KMS-11 (cell line): ENCODE measurements around the gene TPD52L3.

Experiments used
- H2AFZ ChIP-seq: fragments of 200-600 bp; sonication (generic); 2 replicates; pipeline ENCODE4 v1.6.1; 2016; ENCODE audit warnings: antibody characterized with exemption, mixed run types, low read depth
- H3K27ac ChIP-seq: fragments of 200-600 bp; sonication (generic); 2 replicates; pipeline ENCODE4 v1.6.1; 2016; ENCODE audit warnings: mild to moderate bottlenecking, mixed run types
- H3K27me3 ChIP-seq: fragments of 200-600 bp; sonication (generic); 2 replicates; pipeline ENCODE4 v1.6.1; 2017; ENCODE audit warnings: mild to moderate bottlenecking, low read depth, mixed run types, moderate library complexity; ENCODE audit not compliant: insufficient read depth
- H3K36me3 ChIP-seq: fragments of 200-600 bp; sonication (generic); 2 replicates; pipeline ENCODE4 v1.6.1; 2017; ENCODE audit warnings: mild to moderate bottlenecking, mixed run types; ENCODE audit not compliant: insufficient read depth
- H3K4me1 ChIP-seq: fragments of 200-600 bp; sonication (generic); 2 replicates; pipeline ENCODE4 v1.6.1; 2016; ENCODE audit warnings: mild to moderate bottlenecking, low read depth, mixed run types; ENCODE audit not compliant: poor library complexity, severe bottlenecking
- H3K4me2 ChIP-seq: fragments of 200-600 bp; sonication (generic); 2 replicates; pipeline ENCODE4 v1.7.0; 2016; ENCODE audit warnings: mild to moderate bottlenecking, mixed run types
- H3K4me3 ChIP-seq: fragments of 200-600 bp; sonication (generic); IDR thresholded peaks from 2 replicates; pipeline ENCODE4 v1.6.1; 2017; ENCODE audit warnings: low read depth, low read length, mixed read lengths; ENCODE audit not compliant: insufficient read depth
- H3K79me2 ChIP-seq: fragments of 200-600 bp; sonication (generic); 2 replicates; pipeline ENCODE4 v1.6.1; 2016; ENCODE audit warnings: low read depth, mixed run types; ENCODE audit not compliant: insufficient read depth
- H3K9ac ChIP-seq: fragments of 200-600 bp; sonication (generic); 2 replicates; pipeline ENCODE4 v1.6.1; 2016; ENCODE audit warnings: mild to moderate bottlenecking, mixed run types
- H4K20me1 ChIP-seq: fragments of 200-600 bp; sonication (generic); 2 replicates; pipeline ENCODE4 v1.6.1; 2016; ENCODE audit warnings: mild to moderate bottlenecking, mixed run types; ENCODE audit not compliant: insufficient read depth
- CTCF ChIP-seq: fragments of 200-600 bp; sonication (generic); conservative IDR thresholded peaks from 2 replicates; pipeline ENCODE4 v1.6.1; 2017; ENCODE audit warnings: low read depth, mild to moderate bottlenecking, antibody characterized with exemption, low read length, moderate library complexity, mixed read lengths

TPD52L3 gene

GRCh38 chr9:6356441-6356840 lies 28.3 kb downstream of the TPD52L3 start:
- Histone ChIP-seq H3K36me3 (no peaks in the 10 kb centered on the region), H3K79me2 (no peaks in the 10 kb centered on the region), H3K27ac (no peak overlapping the region), H3K9ac (no peak overlapping the region), H4K20me1 (no peaks in the 10 kb centered on the region), H3K4me2 (no peak overlapping the region), H3K4me1 (peaks cover 6% of the 10 kb centered on the region), H3K27me3 (no peaks in the 10 kb centered on the region), H3K4me3 (no peak overlapping the region), H2AFZ (no peak overlapping the region)
- TF ChIP-seq CTCF = no peak

GRCh38 chr9:6356904-6357303 lies 28.7 kb downstream of the TPD52L3 start:
- Histone ChIP-seq H3K36me3 (no peaks in the 10 kb centered on the region), H4K20me1 (no peaks in the 10 kb centered on the region), H2AFZ (no peak overlapping the region), H3K4me1 (peaks cover 6% of the 10 kb centered on the region), H3K4me3 (no peak overlapping the region), H3K79me2 (no peaks in the 10 kb centered on the region), H3K4me2 (no peak overlapping the region), H3K27ac (no peak overlapping the region), H3K9ac (no peak overlapping the region), H3K27me3 (no peaks in the 10 kb centered on the region)
- no peak for TF ChIP-seq CTCF

- Histone ChIP-seq H3K4me3 (no peak overlapping the region), H3K9ac (no peak overlapping the region), H4K20me1 (no peaks in the 10 kb centered on the region), H3K4me2 (no peak overlapping the region), H3K27ac (no peak overlapping the region), H3K27me3 (no peaks in the 10 kb centered on the region), H2AFZ (no peak overlapping the region), H3K4me1 (no peaks in the 10 kb centered on the region), H3K36me3 (no peaks in the 10 kb centered on the region), H3K79me2 (no peaks in the 10 kb centered on the region)
- no peak for TF ChIP-seq CTCF
These were observed 39.1 kb downstream of the TPD52L3 start for GRCh38 chr9:6367128-6367890.

- Histone ChIP-seq H3K27ac (no peak overlapping the region), H3K4me3 (no peak overlapping the region), H2AFZ (no peak overlapping the region), H3K4me1 (no peaks in the 10 kb centered on the region), H4K20me1 (no peaks in the 10 kb centered on the region), H3K4me2 (no peak overlapping the region), H3K36me3 (no peaks in the 10 kb centered on the region), H3K27me3 (no peaks in the 10 kb centered on the region), H3K9ac (no peak overlapping the region), H3K79me2 (no peaks in the 10 kb centered on the region)
- TF ChIP-seq CTCF = no peak
These were observed 40.7 kb downstream of the TPD52L3 start for GRCh38 chr9:6368831-6369230.
